Body of pancreas (tissue), 4 donors: ENCODE measurements around the gene CA12.

Experiments used
- CTCF ChIP-seq, 7 experiments: fragments of 450-650 bp in 4 of 7; fragments of 200-600 bp in 3 of 7; sonication (generic) in 3 of 7; IDR thresholded peaks; one replicate each; pipeline ENCODE4 v1.5.1; 2016 to 2019; ENCODE audit warnings: antibody characterized with exemption in 7 of 7
- POLR2A ChIP-seq, 3 donors: fragments of 450-650 bp; IDR thresholded peaks; one replicate each; pipeline ENCODE4 v1.6.1; 2016; ENCODE audit warnings: antibody characterized with exemption in 3 of 3, mild to moderate bottlenecking in 2 of 3

GRCh38 chr15:63319065-63319464, 62.6 kb downstream of the CA12 start:
- TF ChIP-seq CTCF (IDR thresholded peaks at IDR 0.05): no peak
- no peak for TF ChIP-seq POLR2A (IDR thresholded peaks at IDR 0.05)
